Progenitor cell of endocrine pancreas (in vitro differentiated cells): ENCODE measurements around the gene RPS6KA3. TPM values are rescaled to one million over a fixed set of nuclear protein-coding genes. Genes with fewer than 3 reads are reported as not detected.

ENCODE experiments used
- DNase-seq: peaks from one replicate; pipeline ENCODE4 v3.0.0; 2021; ENCODE audit warnings: low spot score; ENCODE audit not compliant: unreplicated experiment
- H3K27ac Mint-ChIP-seq: 2 replicates; pipeline ENCODE4 v1.8.0; 2021; ENCODE audit warnings: mild to moderate bottlenecking, moderate library complexity, mixed read lengths
- H3K27me3 Mint-ChIP-seq: 2 replicates; pipeline ENCODE4 v1.8.0; 2021; ENCODE audit warnings: mixed read lengths
- H3K36me3 Mint-ChIP-seq: 2 replicates; pipeline ENCODE4 v1.8.0; 2022; ENCODE audit warnings: mixed read lengths; ENCODE audit not compliant: insufficient read depth
- H3K4me1 Mint-ChIP-seq: 2 replicates; pipeline ENCODE4 v1.8.0; 2021; ENCODE audit warnings: low read depth, mixed read lengths
- H3K4me3 Mint-ChIP-seq: 2 replicates; pipeline ENCODE4 v1.8.0; 2021; ENCODE audit warnings: low read depth, mild to moderate bottlenecking, moderate library complexity, mixed read lengths
- H3K9me3 Mint-ChIP-seq: 2 replicates; pipeline ENCODE4 v1.8.0; 2021; ENCODE audit warnings: low read depth, mixed read lengths
- total RNA-seq: library from RNA; stranded (reverse); gene quantifications from 2 replicates; pipeline ENCODE4 v1.2.1, GENCODE V29; 2021
- TF ChIP-seq, protein P1 (sequence below): fragments of 200-600 bp; sonication (generic); IDR thresholded peaks from one replicate; pipeline ENCODE4 v1.5.0; 2021; ENCODE audit warnings: antibody characterized with exemption, mild to moderate bottlenecking; ENCODE audit not compliant: unreplicated experiment

The RPS6KA3 gene
- total RNA-seq, 1 donor from 2014 or later = 60.8 TPM

DNA sequence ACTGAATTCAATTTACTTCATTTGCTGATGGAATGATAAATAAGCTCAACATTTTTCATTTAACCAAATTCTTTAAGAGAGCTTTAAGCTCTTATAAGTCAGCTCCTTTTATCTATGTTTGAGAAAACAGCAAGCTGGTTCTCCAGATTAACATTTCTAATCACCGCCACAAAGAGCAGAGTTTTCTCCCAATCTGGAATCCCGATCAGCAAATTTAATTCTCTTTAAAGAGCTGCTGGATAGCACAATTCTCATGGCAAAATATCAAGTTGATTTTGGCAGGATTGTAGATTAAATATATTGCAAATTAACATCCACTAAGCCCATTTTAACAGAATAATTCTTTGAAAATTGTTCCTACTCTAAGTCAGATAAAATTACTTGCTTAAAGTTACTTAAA is 48.8 kb downstream of the RPS6KA3 start:
- DNase-seq = no peak
- H3K36me3 Mint-ChIP-seq = peaks cover 2% of the 10 kb centered on the region
- no peak overlapping the region for H3K27ac Mint-ChIP-seq
- no peaks in the 10 kb centered on the region for H3K27me3 Mint-ChIP-seq
- no peak overlapping the region for H3K4me3 Mint-ChIP-seq
- peaks cover 5% of the 10 kb centered on the region for H3K4me1 Mint-ChIP-seq
- H3K9me3 Mint-ChIP-seq = peaks cover 8% of the 10 kb centered on the region
- TF ChIP-seq, protein P1, sequence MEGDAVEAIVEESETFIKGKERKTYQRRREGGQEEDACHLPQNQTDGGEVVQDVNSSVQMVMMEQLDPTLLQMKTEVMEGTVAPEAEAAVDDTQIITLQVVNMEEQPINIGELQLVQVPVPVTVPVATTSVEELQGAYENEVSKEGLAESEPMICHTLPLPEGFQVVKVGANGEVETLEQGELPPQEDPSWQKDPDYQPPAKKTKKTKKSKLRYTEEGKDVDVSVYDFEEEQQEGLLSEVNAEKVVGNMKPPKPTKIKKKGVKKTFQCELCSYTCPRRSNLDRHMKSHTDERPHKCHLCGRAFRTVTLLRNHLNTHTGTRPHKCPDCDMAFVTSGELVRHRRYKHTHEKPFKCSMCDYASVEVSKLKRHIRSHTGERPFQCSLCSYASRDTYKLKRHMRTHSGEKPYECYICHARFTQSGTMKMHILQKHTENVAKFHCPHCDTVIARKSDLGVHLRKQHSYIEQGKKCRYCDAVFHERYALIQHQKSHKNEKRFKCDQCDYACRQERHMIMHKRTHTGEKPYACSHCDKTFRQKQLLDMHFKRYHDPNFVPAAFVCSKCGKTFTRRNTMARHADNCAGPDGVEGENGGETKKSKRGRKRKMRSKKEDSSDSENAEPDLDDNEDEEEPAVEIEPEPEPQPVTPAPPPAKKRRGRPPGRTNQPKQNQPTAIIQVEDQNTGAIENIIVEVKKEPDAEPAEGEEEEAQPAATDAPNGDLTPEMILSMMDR = no peak

DNA sequence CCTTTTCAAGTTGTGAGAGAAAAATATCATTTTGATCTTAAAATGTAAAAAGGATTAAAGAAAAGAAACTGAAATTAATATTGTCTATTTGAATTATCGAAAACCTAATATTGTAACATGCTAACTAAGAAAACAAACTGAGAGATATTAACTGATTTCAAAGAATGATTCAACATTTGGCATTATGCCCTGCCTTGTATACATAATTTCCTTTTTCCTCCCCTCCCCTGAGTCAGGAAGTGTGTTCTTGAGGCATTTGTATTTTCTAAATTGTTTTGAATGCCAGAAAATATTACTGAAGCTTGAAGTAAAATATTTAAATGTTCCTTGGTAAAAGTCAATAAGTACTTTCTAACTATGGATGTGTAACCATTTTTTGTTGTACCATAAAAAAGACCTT is 49.4 kb downstream of the RPS6KA3 start:
- Mint-ChIP-seq H3K36me3 (peaks cover 2% of the 10 kb centered on the region), H3K4me3 (no peak overlapping the region), H3K4me1 (peaks cover 5% of the 10 kb centered on the region), H3K27me3 (no peaks in the 10 kb centered on the region), H3K27ac (no peak overlapping the region), H3K9me3 (peaks cover 8% of the 10 kb centered on the region)
- no peak for DNase-seq
- TF ChIP-seq, protein P1 = no peak

GRCh38 chrX:20215565-20215964 is 51.1 kb downstream of the RPS6KA3 start:
- DNase-seq = no peak
- no peaks in the 10 kb centered on the region for H3K27me3 Mint-ChIP-seq
- H3K4me3 Mint-ChIP-seq = no peak overlapping the region
- peaks cover 4% of the 10 kb centered on the region for H3K4me1 Mint-ChIP-seq
- TF ChIP-seq, protein P1 = no peak
- H3K9me3 Mint-ChIP-seq = peaks cover 5% of the 10 kb centered on the region
- H3K27ac Mint-ChIP-seq = no peak overlapping the region
- peaks cover 2% of the 10 kb centered on the region for H3K36me3 Mint-ChIP-seq

GRCh38 chrX:20212486-20213089 is 54.1 kb downstream of the RPS6KA3 start:
- H3K4me1 Mint-ChIP-seq = no peaks in the 10 kb centered on the region
- TF ChIP-seq, protein P1 = no peak
- no peak for DNase-seq
- H3K36me3 Mint-ChIP-seq = peaks cover 2% of the 10 kb centered on the region
- H3K4me3 Mint-ChIP-seq = no peak overlapping the region
- H3K9me3 Mint-ChIP-seq = peaks cover 5% of the 10 kb centered on the region
- no peak overlapping the region for H3K27ac Mint-ChIP-seq
- H3K27me3 Mint-ChIP-seq = no peaks in the 10 kb centered on the region

DNA sequence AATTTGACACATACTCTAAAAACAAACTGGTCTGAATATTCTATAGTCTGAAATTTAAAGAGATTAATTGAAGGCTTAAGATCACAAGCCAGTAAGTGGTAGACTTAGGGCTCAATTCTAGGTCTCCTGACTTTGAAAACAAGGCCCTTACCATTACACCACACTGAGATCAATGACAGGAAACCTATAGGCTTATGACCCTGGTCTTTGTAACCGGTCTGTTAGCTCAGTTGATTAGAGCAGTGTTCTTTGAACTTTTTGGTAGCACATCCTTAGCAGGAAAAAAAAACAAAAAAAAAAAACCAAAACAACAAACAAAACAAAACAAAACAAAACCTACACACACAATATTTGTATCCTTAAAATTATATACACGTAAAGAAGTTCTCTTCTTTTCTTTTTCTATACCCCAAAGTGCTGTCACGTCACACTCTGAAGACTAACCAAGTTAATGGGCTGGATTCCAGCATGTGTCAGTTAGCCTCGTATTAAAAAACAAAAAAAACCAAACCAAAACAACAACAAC is 55.4 kb downstream of the RPS6KA3 start:
- Mint-ChIP-seq H3K36me3 (peaks cover 13% of the 10 kb centered on the region), H3K27ac (no peak overlapping the region), H3K4me3 (no peak overlapping the region), H3K4me1 (peaks cover 8% of the 10 kb centered on the region), H3K9me3 (peaks cover 15% of the 10 kb centered on the region), H3K27me3 (no peaks in the 10 kb centered on the region)
- DNase-seq = no peak
- TF ChIP-seq, protein P1 = no peak
